ENCODE data around the gene CNTN4. TPM values are rescaled to one million over a fixed set of nuclear protein-coding genes. Genes with fewer than 3 reads are reported as not detected.

The CNTN4 gene
- total RNA-seq, 1 experiment from 2014 or later, result 5.7 TPM

- BruUV-seq (replicated peaks), result no TSS peak
- no peak for TF ChIP-seq CTCF (conservative IDR thresholded peaks at IDR 0.05; ENCODE audit: low read depth, low read length)
- Histone ChIP-seq H3K27ac (ENCODE audit: low read depth, low read length, poor library complexity, severe bottlenecking) (no peak overlapping the region), H3K27me3 (replicated peaks; ENCODE audit: insufficient read depth, low read depth, low read length, poor library complexity) (no peaks in the 10 kb centered on the region), H3K4me3 (ENCODE audit: low read depth, low read length, poor library complexity, severe bottlenecking) (no peak overlapping the region), H3K36me3 (ENCODE audit: insufficient read depth, low read length, poor library complexity, severe bottlenecking) (no peaks in the 10 kb centered on the region), H3K9me3 (ENCODE audit: low read depth, low read length, poor library complexity, severe bottlenecking) (no peaks in the 10 kb centered on the region), H3K4me1 (ENCODE audit: insufficient read depth, low read length, poor library complexity, severe bottlenecking) (no peaks in the 10 kb centered on the region)
- ChIA-PET CTCF (no interaction called here), POLR2A (ENCODE audit: low non-redundant PET) (no interaction called here)
- no peak for DNase-seq (ENCODE audit: low spot score)
- intact Hi-C loops (cut with micrococcal nuclease; ENCODE audit: unreplicated experiment), result no loop called here
These were observed 880.5 kb downstream of the CNTN4 start for GRCh38 chr3:2978977-2979732.

GRCh38 chr3:2984005-2984830 lies 885.6 kb downstream of the CNTN4 start:
- intact Hi-C loops (cut with micrococcal nuclease; ENCODE audit: unreplicated experiment), result no loop called here
- H3K27me3 ChIP-seq (replicated peaks; ENCODE audit: insufficient read depth, low read depth, low read length, poor library complexity), result no peaks in the 10 kb centered on the region
- no peak overlapping the region for H3K27ac ChIP-seq (ENCODE audit: low read depth, low read length, poor library complexity, severe bottlenecking)
- BruUV-seq (replicated peaks), result no TSS peak
- H3K36me3 ChIP-seq (ENCODE audit: insufficient read depth, low read length, poor library complexity, severe bottlenecking), result no peaks in the 10 kb centered on the region
- DNase-seq (ENCODE audit: low spot score), result no peak
- CTCF ChIA-PET, result no interaction called here
- POLR2A ChIA-PET (ENCODE audit: low non-redundant PET), result no interaction called here
- H3K4me1 ChIP-seq (ENCODE audit: insufficient read depth, low read length, poor library complexity, severe bottlenecking), result no peaks in the 10 kb centered on the region
- no peaks in the 10 kb centered on the region for H3K9me3 ChIP-seq (ENCODE audit: low read depth, low read length, poor library complexity, severe bottlenecking)
- TF ChIP-seq CTCF (conservative IDR thresholded peaks at IDR 0.05; ENCODE audit: low read depth, low read length) (no peak), EZH2 (IDR thresholded peaks at IDR 0.05; ENCODE audit: borderline replicate concordance, low read depth, low read length, poor library complexity, severe bottlenecking) (no peak)
- no peak overlapping the region for H3K4me3 ChIP-seq (ENCODE audit: low read depth, low read length, poor library complexity, severe bottlenecking)

- intact Hi-C loops (cut with micrococcal nuclease; ENCODE audit: unreplicated experiment), result no loop called here
- no peak overlapping the region for H3K4me3 ChIP-seq (ENCODE audit: low read depth, low read length, poor library complexity, severe bottlenecking)
- no TSS peak for BruUV-seq (replicated peaks)
- no peak for DNase-seq (ENCODE audit: low spot score)
- no peak overlapping the region for H3K27ac ChIP-seq (ENCODE audit: low read depth, low read length, poor library complexity, severe bottlenecking)
- POLR2A ChIA-PET (ENCODE audit: low non-redundant PET), result no interaction called here
- TF ChIP-seq EZH2 (IDR thresholded peaks at IDR 0.05; ENCODE audit: borderline replicate concordance, low read depth, low read length, poor library complexity, severe bottlenecking), result no peak
- no peak for TF ChIP-seq CTCF (conservative IDR thresholded peaks at IDR 0.05; ENCODE audit: low read depth, low read length)
- no peaks in the 10 kb centered on the region for H3K36me3 ChIP-seq (ENCODE audit: insufficient read depth, low read length, poor library complexity, severe bottlenecking)
- CTCF ChIA-PET, result no interaction called here
- H3K4me1 ChIP-seq (ENCODE audit: insufficient read depth, low read length, poor library complexity, severe bottlenecking), result no peaks in the 10 kb centered on the region
- H3K9me3 ChIP-seq (ENCODE audit: low read depth, low read length, poor library complexity, severe bottlenecking), result no peaks in the 10 kb centered on the region
- no peaks in the 10 kb centered on the region for H3K27me3 ChIP-seq (replicated peaks; ENCODE audit: insufficient read depth, low read depth, low read length, poor library complexity)
These were observed 886.2 kb downstream of the CNTN4 start for GRCh38 chr3:2984831-2985220.

All from A673 (cell line).